HG02938 (cell line): ENCODE measurements around the gene LZTR1.
"Not testable (repeated sequence)": the region's sequence is repeated elsewhere in the genome, so short reads cannot be mapped to it uniquely, and the experiment has no call there.

ENCODE experiments used
- ATAC-seq: cut with Tn5 transposase; IDR thresholded peaks from one replicate; pipeline ENCODE4 v1.9.1; 2021; ENCODE audit warnings: mild to moderate bottlenecking, moderate library complexity; ENCODE audit not compliant: unreplicated experiment

LZTR1 gene

DNA sequence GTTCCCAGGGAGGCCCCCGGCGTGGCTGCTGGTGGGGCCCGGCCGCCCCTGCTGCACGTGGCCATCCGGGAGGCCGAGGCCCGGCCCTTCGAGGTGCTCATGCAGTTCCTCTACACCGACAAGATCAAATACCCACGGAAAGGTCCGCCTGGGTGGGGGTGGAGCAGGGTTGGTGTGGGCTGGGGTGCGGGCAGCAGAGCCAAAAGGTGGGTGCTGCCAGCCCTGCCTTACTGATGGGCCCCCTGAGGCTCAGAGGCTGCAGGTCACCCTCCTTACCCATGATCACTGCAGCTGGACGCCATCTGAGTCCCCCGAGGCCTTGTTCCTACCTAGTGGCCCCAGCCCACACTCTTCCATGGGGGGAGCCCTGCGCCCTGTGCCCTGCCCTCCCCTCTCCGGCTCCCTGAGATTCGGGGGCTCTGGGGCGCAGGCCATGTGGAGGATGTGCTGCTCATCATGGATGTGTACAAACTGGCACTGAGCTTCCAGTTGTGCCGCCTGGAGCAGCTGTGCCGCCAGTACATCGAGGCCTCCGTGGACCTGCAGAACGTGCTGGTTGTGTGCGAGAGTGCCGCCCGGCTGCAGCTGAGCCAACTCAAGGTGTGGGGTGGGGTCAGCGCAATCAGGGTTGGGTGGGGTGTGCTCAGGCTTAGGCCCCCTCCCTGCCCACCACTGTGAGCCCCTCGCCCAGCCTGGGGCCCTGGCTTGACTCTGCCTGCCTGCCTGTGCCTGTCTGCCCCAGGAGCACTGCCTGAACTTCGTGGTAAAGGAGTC lies 12.2 kb downstream of the LZTR1 start:
- no peak for ATAC-seq

DNA sequence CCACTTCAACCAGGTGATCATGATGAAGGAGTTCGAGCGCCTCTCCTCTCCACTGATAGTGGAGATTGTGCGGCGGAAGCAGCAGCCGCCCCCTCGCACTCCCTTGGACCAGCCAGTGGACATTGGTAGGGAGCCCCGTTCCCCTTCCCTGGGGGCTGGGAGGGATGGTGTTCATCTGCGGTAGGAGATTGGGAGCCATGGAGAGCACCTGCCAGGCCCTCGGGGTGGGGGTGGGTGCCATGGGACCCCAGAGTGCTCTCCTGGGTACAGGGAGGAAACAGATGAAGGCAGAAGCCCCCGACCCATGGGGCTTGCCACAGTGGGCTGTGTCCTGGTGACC lies 12.8 kb downstream of the LZTR1 start:
- no peak for ATAC-seq

DNA sequence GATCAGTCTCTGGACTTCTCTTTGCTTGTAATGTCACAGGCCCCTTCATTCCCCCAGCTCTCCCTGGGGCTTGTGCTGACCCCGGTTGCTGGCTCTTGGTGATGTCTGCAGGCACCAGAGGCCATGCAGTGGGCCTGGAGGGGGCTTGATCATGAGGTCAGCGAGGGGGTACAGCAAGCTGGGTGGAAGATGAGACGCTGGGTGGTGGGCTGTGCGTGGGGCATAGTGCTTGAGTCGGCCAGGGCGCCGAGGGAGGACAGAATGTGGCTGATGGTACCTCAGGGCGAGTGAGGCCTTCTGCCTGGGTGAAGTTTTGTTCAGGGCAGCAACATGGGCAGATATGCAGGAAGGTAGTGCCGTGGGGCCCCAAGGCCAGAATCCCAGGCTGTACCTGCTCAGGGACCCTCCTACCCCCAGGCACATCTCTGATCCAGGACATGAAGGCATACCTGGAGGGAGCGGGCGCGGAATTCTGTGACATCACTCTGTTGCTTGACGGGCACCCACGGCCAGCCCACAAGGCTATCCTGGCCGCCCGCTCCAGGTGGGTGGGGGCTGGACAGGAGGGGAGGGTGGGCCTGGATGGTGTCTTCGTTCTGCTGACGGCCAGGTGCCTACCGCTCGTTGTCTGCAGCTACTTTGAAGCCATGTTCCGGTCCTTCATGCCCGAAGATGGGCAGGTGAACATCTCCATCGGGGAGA lies 13.4 kb downstream of the LZTR1 start:
- ATAC-seq: no peak

DNA sequence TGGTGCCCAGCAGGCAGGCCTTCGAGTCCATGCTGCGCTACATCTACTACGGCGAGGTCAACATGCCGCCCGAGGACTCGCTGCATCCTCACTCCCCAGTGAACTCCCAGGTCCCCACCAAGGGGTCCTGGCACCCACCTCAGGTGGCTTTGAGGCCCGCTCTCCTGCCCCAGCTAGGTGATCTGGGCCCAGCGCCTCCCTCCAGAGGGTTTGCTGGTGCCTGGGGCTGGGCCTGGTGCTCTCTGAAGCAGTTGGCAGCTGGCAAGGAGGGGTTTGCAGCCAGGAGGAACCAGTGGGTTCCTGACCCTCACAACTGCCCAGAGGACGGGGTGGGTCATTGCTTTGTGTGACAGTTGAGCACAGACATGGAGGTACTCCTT lies 13.9 kb downstream of the LZTR1 start:
- no peak for ATAC-seq

DNA sequence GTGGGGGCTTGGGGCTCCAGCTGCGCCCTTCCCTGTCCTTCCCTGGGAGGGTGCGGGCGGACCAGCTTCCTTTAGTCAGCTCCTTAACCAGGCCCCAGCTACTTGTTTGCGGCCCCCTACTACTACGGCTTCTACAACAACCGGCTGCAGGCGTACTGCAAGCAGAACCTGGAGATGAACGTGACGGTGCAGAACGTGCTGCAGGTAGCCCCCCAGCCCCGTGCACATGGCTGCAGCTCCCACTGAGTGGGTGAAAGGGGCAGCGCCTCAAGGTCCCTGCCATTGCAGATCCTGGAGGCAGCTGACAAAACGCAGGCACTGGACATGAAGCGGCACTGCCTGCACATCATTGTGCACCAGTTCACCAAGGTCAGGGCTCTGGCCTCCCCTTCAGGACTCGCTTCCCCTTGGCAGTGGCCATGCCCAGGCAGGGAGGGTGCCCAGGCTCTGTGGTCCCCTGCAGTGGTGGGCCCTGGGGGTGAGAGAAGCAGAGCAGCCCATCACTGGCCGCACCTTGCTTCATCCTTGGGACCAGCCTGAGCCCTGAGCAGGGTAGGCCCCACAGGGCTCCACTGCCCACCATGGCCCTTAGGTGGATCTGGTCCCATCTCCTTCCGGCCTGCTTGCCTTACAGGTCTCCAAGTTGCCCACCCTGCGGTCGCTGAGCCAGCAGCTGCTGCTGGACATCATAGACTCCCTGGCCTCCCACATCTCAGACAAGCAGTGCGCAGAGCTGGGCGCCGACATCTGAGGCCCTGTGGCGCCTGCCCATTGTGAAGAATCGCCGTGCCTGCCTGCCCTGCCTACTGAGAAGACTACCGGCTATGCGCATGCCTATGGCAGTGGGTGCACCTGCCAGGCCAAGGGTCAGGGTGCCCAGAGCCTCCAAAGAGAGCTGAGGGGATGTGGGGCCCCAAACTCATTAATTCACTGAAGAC lies 14.8 kb downstream of the LZTR1 start:
- ATAC-seq: no peak

DNA sequence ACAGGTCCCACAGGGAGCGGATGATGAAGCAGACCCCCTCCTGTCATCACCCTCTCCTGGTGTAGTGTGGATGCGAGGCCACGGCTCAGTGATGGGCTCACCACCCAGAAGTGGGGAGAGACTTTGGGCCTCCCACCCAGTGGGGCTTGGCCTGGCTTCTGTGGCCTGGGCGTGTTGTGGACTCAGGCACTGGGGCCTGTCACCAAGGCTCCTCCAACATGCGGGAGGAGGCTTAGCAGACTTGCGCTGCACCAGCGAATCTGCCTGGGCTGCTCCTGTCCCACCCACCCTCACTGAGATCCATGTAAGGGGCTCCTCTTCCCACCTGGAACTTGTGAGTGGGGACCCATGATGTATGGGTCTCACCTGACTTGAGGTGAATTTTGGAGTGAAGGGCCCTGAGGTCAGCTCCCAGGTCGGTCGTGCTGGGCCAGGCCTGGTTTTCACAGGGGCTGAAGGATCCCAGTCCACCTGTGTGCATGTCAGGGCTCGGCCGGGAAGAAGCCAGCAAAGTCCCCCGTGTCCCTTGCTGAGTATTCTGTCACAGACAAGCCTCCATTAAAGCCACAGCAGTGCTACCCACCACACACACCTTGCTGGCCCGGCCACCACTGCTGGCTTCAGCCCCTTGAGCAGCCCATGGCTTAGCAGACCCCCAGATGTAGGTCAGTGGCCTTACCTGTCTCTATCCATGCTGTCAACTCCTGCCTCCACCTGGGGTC lies 15.6 kb downstream of the LZTR1 start:
- ATAC-seq: no peak

DNA sequence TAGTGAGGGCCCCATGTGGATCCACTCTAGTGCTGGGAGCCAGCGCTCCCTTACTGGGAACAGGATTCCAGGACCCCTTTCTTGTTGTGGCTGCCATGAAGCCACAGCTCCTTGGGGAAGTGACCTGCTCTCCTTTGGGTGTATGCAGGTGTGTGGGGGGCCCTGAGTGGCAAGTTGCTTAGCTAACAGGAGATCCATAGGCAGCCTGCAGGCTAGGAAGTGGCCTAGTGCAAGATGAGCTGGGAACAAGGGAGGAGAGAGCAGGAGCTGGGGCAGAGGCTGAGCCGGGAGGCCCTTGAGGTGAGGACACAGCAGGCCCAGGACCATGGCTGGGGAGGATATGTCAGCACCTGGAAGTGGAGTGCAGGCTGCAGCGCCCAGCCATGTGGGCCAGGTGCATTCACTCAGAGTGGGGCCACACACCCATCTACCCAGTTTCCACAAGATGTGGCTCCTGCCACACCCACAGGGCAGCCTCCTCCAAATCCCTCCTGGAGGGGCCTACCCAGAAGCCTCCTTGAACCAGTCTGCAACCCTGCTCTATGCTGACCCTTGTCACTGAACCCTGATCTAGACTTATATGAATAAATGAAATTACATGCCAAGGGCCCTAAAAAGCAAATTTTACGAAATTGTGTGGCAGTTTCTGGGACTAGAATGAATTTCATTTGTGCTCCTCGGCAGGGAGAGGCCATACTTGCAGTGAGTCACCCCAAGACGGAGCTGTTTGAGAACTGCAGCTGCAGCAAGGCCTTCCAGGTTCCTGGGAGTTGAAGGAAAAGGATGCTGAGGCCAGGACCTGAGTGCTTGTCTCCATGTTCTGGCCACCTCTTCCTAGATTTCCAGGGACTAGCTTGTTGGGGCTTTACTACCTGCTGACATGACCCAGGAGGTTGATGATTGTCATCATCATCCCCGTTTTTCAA lies 16.6 kb downstream of the LZTR1 start:
- ATAC-seq: no peak

DNA sequence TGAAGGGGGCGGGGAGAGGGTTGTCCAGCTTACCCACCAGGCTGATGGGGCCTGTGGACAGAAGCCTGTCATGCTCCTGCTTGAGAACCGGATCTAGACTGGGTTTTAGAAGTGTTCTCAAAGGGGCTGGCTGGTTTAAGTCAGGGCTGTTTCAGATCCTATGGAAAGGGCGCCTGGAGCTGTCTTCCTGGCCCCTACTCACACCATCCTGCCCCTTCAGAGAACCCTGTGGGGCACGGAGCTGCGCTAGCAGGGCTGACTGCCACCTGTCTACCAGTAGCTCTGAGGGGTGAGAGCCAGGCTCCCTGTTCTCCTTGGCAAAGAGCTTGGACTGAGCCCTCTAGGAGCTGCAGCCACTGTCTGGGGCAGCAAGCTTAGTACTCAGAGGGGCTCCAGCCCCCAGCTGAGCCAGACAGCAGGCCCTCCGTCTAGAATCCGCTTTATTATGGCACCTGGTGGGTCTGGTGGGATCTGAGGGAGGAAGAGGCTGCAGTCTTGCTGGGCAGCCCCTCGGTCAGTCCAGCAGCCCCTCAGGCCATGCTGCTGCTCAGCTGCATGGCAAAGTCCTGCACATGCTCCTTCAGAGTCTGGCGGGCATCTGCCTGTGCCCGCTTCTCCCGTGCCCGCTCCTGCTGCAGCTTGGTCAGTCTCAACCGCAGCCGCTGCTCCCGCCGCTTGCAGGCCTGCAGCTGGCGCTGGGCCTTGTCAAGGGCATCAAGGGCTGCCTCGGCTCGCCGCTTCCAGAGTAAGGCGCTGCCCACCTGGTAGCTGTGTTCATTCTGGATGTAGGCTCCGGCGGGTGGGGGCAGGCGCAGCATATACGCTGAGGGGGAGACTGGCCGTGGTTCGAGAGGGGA lies 17.5 kb downstream of the LZTR1 start:
- no peak for ATAC-seq

DNA sequence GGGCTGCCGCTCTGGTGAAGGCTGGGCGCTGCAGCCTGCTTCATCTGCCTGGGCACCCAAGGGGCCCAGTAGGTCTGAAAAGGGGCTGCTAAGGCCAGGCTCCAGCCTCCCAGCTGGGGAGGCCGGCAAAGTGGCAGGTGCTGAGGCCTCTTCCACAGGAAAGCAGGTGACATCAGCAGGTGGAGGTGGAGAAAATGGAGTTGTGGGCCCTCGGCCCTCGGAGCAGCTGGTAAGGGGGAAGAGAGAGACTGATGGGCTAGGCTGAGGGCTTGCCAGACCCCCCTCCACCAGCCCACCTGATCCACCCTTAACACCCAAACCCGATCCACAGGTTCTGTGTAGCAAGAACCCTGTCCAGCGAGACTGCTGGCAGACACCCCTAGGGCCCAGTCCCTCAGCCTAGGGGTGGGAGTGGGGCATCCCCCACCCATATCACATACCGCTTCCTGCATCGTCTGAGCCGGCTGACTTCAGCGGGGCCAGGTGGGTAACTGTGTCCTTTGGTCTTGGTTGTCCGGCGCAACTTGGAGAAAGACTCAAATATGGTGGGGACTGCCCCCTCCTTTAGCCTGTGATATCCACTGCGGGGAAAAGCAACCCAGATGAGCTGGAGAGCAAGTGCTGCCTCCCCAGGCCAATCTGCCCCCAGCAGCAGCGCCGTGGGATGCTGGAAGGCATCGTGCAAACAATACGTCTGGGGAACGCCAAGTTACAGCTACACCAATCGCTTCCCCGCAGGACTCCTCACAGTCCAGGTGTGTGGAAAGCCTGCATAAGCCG lies 18.3 kb downstream of the LZTR1 start:
- ATAC-seq: no peak

DNA sequence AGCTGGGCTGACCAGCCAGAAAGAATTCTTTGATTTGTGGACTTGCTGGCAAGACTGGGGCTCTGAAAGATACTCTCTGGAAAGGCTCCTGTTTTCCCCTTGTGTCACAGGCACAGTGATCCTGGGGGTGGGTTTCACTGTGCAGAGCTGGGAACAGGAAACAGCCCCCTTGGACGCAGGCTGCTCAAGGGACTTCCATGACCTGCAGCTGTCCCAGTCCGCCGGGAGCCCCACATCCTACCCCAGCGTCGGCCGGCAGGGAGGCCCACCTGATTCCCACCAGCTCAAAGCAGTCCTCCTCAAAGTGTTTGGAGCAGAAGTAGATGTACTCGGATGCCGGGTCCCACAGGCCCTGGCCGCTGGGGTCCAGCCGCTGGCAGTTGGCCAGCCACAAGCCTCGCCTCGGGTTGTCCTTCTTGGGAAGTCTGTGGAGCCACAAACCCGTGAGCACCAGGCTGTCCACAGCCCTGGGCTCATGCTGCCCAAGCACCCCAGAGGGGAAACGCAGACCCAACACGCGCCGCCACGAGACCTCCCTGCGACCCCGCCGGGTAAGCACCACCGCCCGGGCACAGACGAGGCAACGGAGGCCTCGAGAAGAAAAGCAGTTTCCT lies 19.0 kb downstream of the LZTR1 start:
- no peak for ATAC-seq

DNA sequence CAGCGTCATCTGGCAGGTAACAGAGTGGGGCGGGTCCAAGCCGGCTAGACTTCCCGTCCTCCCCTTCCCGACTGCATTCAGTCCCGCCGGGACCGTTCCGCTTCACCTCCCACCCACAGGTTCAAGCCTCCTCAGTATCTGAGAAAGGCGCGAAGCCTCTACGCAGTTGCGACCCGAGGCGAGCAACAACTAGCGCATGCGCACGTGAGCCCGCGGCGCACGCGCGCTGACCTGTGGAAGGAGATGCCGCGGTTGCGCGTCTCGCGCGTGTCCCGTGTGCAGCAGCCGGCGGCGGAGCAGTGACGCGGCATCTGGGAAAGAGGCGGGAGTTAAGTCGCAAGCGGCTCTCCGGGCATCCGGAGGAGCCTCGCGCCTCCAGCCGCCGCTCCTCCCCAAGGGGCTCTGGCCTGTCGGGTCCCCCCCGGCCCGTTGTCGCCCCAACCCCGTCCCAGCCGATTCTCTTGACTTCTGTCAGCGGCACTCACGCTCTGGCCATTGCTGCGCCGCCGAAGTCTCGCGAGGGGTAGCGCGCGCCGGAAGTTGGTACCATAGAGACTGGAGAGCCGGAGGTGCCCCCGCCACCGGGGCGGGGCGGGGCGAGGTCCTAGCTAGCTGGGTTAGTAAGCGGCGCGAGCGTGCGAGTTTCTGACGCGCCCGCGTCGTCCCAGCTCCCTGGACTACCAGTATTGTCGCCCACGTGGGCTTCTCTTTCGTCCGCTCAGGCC lies 19.7 kb downstream of the LZTR1 start, which contains the start of gene THAP7:
TSS of gene THAP7 (minus strand) at position 518 of the 725 bp plus-strand sequence. CDS start at position 311, 207 bp downstream.
- ATAC-seq: peak; percentile 86

DNA sequence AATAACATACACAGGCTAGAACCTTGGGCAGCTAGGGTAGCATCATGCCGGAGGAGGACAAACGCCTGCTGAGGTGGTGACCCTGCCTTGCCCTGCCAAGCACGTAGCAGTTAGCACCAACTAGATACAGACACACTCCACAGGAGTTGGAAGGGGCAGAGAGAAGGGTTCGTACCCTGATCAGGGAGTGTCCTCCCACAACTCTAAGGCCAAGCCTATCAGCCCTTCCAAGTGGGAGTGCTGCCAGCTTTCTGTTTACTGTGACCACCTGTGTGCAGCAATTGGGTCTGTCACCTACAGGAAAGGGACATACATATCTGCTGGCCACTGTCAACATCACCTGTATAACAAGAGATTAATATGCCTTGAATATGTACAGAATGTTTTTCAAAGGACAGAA lies 21.7 kb downstream of the LZTR1 start:
- ATAC-seq: no peak

DNA sequence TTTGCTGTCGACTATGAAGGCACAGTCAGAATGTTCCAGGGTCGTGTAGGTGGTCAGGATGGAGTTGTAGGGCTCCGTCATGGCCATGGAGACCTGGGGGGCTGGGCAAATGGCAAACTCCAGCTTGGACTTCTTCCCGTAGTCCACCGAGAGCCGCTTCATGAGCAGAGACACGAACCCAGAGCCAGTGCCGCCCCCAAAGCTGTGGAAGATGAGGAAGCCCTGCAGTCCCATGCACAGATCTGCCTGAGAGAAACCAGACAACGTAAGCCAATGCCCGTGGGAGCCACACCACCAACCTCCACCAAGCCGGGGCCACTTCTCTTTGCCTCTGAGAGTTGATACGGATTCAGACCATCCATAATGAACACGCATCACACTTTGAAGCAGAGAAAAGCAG lies 27.1 kb downstream of the LZTR1 start:
- not testable (repeated sequence) for ATAC-seq

DNA sequence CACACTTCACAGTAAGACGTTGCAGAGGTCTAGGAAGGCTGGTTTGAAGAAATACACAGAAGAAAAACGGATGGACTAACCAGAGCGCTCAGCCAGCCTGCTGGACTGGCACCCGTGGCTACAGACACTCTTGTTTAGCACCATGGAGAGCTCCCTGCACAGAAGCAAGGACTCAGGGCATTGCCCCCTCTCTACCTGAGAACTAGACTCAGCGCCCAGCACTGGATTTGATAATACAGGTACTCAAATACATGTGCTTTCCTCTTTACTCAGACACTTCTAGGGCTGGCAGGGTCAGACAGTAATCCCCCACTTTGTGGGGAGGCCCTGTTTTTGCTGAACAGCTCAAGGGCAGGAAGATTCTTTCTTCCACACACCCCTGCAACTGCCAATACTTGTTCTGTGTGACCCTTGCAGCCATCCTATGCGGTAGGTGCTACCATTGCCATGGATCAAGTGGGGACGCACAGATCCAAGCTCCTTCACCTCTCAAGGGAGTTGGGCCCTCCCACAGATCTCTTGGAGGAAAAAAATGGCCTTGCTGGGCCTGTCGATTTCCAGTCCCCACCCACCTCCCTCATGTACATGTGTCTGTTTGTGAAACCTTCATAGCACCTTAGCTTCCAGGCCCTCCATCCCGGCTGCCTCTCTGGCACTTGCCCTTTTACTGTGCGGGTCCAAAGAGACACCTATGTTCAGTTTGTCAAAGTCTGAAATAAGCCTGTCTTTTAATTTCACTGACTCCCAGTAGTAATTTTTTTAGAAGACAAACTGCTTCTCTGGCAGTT lies 27.7 kb downstream of the LZTR1 start:
- no peak for ATAC-seq

DNA sequence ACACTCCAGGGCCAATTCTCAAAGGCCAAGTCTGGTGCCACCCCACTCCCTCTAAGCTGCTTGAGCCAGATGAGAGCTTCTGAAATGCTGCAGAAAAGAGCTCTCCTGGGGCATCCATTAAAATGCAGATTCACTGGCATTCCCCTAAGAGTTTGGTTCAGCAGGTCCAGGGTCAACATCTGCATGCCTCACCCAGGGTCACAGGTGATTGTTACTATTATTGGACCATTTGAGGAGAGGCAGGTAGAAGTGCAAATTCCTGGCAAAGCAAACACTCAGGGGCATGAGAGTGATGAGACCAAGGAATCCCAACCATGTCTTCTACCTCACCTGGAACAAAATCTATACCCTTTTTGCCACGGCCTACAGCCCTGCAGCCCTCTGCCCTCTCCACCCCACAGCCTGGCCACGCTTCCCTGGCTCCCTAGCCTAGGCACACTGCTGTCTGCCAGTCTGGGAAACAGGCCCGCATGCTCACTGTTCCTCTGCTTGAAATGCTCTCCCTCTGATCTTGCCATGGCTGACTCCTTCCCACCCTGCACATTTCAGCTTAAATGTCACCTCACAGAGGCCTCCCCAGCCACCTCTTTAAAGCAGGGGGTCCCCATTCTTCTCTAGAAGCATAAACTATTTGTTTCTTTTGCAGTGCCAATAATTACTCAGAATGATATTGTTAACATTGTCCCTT lies 28.5 kb downstream of the LZTR1 start:
- ATAC-seq: no peak
